BJ (cell line): Measurements from ENCODE around the gene TBRG1. TPM values are rescaled to one million over a fixed set of nuclear protein-coding genes. Genes with fewer than 3 reads are reported as not detected.

Experiments used
- CTCF ChIA-PET: fragments of 350-600 bp; formaldehyde crosslinking; extraction: SDS; loops from one replicate; lab custom pipeline; 2021; ENCODE audit warnings: antibody characterized with exemption, inconsistent platforms; lab: Yijun Ruan, JAX
- POLR2A ChIA-PET: fragments of 300-600 bp; sonication (Branson Sonifier 250); formaldehyde crosslinking; extraction: SDS; loops from one replicate; lab custom pipeline; 2021; ENCODE audit warnings: antibody characterized with exemption; lab: Charles Lee
- DNase-seq: peaks from one replicate; pipeline ENCODE4 v3.0.0-alpha.2; 2011; ENCODE audit warnings: low read depth
- H3K27me3 ChIP-seq: 2 replicates; pipeline ENCODE4 v1.6.0; 2011; ENCODE audit warnings: low read length; ENCODE audit not compliant: control insufficient read depth, insufficient read depth
- H3K36me3 ChIP-seq: 2 replicates; pipeline ENCODE4 v1.5.1; 2011; ENCODE audit warnings: low read length; ENCODE audit not compliant: control insufficient read depth, insufficient read depth
- H3K4me3 ChIP-seq: 2 replicates; pipeline ENCODE4 v1.5.1; 2011; ENCODE audit warnings: low read depth, mild to moderate bottlenecking, control low read depth, low read length
- polyA minus RNA-seq: library from RNA; depleted of rRNA, polyadenylated mRNA; stranded (reverse); fragments of >200 nt; gene quantifications from 2 replicates; pipeline ENCODE4 v1.2.3, GENCODE V29; 2011; rRNA and poly(A)+ RNA removed
- polyA plus RNA-seq: library from polyadenylated mRNA; depleted of rRNA; stranded (reverse); fragments of >200 nt; gene quantifications from 2 replicates; pipeline ENCODE4 v1.2.3, GENCODE V29; 2011; rRNA removed
- TF ChIP-seq, protein P1 (sequence below): IDR thresholded peaks from 2 replicates; pipeline ENCODE4 v1.5.1; 2011; ENCODE audit warnings: low read depth, mild to moderate bottlenecking, control low read depth, inconsistent platforms, low read length, moderate library complexity; ENCODE audit not compliant: insufficient read depth

Gene TBRG1, protein sequence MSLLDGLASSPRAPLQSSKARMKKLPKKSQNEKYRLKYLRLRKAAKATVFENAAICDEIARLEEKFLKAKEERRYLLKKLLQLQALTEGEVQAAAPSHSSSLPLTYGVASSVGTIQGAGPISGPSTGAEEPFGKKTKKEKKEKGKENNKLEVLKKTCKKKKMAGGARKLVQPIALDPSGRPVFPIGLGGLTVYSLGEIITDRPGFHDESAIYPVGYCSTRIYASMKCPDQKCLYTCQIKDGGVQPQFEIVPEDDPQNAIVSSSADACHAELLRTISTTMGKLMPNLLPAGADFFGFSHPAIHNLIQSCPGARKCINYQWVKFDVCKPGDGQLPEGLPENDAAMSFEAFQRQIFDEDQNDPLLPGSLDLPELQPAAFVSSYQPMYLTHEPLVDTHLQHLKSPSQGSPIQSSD
- 40.8 and 42.5 TPM in 2 replicates for polyA plus RNA-seq
- 11.5 and 14.4 TPM in 2 replicates for polyA minus RNA-seq

DNA sequence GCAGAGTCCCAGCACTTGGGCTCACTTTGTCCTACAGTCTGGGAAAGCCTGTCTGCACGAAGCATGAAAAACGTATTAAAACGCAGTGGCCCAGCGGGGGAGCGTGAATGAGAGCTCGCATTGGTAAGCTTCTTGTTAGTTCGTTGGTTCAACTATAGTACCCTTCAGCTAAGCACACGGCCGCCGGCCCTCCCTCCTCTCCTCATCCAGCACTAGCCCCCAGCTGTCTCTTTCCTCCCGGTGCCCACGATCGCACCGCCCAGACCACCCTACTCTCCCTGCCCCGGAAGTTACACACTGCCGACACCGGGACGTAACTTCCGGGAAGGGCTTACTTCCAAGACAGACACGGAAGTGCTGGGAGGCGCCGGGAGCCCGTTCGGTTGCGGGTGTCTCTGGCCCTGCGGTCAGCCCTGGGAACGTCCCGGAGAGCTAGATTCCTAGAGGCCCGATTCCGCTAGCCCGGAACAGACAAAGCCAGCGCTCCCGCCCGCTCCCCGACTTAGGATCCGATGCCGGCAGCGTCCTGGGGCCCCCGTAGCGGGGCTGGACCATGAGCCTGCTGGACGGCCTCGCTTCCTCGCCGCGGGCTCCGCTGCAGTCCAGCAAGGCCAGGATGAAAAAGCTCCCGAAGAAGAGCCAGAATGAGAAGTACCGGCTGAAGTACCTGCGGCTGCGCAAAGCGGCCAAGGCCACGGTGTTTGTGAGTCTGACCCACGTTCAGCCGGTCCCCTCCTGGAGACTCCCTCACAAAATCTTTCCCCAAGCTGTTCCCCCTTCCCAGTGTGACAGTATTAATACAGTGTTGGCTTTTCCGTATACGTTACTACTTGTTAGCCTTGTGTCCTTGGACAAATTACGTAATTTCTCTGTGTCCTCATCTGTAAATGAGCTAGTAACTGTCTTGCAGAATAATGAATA is at the start of gene TBRG1:
Gene TBRG1 (plus strand): TSS at position 334 of the 921 bp plus-strand sequence. CDS start 220 bp downstream, at position 554.
- TF ChIP-seq, protein P1, sequence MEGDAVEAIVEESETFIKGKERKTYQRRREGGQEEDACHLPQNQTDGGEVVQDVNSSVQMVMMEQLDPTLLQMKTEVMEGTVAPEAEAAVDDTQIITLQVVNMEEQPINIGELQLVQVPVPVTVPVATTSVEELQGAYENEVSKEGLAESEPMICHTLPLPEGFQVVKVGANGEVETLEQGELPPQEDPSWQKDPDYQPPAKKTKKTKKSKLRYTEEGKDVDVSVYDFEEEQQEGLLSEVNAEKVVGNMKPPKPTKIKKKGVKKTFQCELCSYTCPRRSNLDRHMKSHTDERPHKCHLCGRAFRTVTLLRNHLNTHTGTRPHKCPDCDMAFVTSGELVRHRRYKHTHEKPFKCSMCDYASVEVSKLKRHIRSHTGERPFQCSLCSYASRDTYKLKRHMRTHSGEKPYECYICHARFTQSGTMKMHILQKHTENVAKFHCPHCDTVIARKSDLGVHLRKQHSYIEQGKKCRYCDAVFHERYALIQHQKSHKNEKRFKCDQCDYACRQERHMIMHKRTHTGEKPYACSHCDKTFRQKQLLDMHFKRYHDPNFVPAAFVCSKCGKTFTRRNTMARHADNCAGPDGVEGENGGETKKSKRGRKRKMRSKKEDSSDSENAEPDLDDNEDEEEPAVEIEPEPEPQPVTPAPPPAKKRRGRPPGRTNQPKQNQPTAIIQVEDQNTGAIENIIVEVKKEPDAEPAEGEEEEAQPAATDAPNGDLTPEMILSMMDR, result no peak
- ChIA-PET CTCF (interaction anchor here (0.7 to 2.6 kb wide), 3 partner anchors 11 to 135 kb away, joined by 4 to 10 read pairs (median 6); no protein-coding TSS in a partner anchor), POLR2A (interaction anchor here (0.5 to 0.6 kb wide), 3 partner anchors 25 to 894 kb away, joined by 3 to 8 read pairs (median 3); no protein-coding TSS in a partner anchor)
- Histone ChIP-seq H3K36me3 (peaks cover 9% of the 10 kb centered on the region), H3K4me3 (peak within 1 kb of the TSS; percentile 92), H3K27me3 (peaks cover 5% of the 10 kb centered on the region; the same call in 1 of the 2 replicates)
- DNase-seq, result peak; percentile 58

DNA sequence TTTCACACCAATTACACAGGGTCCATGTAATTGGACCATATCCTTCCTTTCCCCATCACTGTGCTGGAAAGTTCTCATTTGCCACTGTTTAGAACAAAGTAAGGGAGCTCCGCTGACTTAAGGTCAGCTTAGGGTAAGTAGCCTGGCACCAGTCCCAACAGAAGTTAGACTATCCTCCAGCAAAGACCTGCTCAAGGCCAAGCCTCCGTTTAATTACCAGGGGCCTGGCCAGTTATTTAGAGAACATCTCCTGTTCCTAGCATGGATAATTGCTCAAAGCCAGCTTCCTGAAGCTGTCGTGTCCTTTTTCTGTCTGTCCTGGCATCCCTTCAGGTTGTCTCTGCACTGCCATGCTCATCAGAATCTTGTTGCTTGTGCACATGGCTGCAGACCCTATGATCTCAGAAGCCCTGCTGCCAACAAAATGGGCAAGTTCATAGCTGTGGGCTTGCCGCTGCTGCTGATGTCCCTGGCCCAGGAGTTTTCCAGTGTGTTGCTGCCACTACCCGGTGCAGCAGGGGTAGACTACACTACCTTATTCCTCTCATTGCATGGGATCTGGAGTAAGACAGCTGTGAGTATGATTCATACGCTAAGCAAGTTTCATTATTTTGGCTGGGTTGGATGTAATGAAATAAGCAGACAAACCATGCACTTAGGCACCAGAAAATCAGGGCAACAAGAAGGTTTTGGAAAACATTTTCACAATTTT is 44.8 kb upstream of the TBRG1 start:
- TF ChIP-seq, protein P1, result no peak
- Histone ChIP-seq H3K36me3 (no peaks in the 10 kb centered on the region), H3K4me3 (no peak overlapping the region), H3K27me3 (no peaks in the 10 kb centered on the region)
- ChIA-PET CTCF (interaction anchor here (2.5 kb wide), 1 partner anchor 8 kb away, joined by 11 read pairs; no protein-coding TSS in a partner anchor), POLR2A (no interaction called here)
- no peak for DNase-seq

DNA sequence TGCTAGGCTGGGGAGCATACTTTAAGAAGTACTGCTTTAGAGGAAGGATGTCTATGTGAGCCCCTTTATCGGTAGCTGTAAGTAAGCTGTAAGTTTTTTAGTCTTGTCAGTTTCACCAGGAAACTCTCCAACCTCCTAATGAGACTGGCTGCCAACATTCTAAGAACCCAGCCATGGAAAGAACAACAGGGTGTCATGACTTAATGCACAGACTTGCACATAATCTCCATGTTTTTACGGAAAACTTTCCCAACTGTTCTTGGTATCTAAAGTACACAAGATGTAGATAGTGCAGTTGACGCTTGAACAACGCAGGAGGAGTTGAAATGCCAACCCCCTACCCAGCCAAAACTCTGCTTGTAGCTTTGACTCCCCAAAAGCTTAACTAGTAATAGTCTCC is 43.9 kb upstream of the TBRG1 start:
- POLR2A ChIA-PET, result no interaction called here
- CTCF ChIA-PET, result no interaction called here
- Histone ChIP-seq H3K36me3 (no peaks in the 10 kb centered on the region), H3K4me3 (no peak overlapping the region), H3K27me3 (no peaks in the 10 kb centered on the region)
- no peak for DNase-seq
- TF ChIP-seq, protein P1, result no peak

DNA sequence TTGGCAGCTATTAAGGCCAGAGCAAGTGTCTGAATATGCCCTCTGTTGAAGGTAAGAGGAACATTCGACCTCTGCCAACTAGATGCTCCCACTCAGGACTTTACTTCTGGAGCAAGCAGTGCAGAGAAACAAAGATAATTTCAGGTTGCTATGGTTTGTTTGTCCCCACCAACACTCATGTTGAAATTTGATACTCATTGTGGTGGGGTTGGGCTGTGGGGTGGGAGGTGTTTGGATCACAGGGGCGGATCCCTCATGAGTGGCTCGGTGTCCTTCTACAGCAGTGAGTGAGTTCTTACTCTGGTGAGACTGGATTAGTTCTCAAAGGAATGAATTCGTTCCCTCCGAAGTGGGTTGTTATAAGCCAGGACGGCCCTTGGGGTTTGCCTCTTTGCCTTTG is 40.8 kb upstream of the TBRG1 start:
- no peaks in the 10 kb centered on the region for H3K27me3 ChIP-seq
- ChIA-PET POLR2A (no interaction called here), CTCF (interaction anchor here (1.7 kb wide), 1 partner anchor 180 kb away, joined by 6 read pairs; no protein-coding TSS in a partner anchor)
- no peak overlapping the region for H3K4me3 ChIP-seq
- TF ChIP-seq, protein P1, result no peak
- no peaks in the 10 kb centered on the region for H3K36me3 ChIP-seq
- DNase-seq, result no peak
